HG02943 (cell line): ENCODE data around the gene MAP1LC3B.

ENCODE experiments used
- ATAC-seq: cut with Tn5 transposase; IDR thresholded peaks from one replicate; pipeline ENCODE4 v1.9.1; 2021; ENCODE audit warnings: mild to moderate bottlenecking, low read depth, moderate library complexity; ENCODE audit not compliant: unreplicated experiment

Gene MAP1LC3B

DNA sequence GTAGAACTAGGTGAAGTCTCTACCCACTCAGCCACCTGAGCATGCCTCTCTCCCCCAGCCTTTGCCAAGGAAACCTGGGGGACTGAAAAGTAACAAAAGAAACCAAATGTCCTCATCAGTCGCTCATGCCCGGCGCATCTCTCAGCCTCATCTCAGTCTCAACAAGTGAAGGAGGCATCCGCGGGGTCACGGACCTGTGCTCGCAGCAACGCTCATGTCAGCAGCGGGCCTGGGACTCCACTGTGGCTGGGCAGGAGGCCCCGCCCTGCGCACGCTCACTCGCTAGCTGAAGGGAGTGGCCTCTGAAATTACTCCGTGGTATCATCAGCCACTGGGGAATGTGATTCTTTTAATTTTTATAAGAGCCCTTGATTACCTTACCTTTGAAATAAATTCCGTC, 31.3 kb downstream of the MAP1LC3B start:
- ATAC-seq: no peak

DNA sequence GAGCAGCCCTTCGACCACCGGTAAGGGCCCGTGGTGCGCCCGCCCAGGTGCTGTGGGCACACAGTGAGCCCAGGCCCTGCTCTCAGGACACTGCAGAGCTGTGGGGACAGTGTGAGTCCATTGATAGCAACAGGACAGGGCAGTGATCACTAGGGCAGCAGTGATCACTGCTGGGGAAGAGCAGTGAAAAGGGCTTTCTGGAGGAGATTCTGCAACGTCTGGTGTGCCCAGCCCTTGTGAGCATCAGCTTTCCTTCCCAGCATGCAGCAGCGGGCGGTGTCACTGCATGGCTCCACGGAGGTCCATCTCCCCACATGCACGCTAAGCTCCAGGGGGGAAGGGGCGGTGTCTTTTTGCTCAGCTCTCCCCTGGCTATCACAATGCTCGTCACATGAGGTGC, 32.1 kb downstream of the MAP1LC3B start:
- ATAC-seq: no peak

DNA sequence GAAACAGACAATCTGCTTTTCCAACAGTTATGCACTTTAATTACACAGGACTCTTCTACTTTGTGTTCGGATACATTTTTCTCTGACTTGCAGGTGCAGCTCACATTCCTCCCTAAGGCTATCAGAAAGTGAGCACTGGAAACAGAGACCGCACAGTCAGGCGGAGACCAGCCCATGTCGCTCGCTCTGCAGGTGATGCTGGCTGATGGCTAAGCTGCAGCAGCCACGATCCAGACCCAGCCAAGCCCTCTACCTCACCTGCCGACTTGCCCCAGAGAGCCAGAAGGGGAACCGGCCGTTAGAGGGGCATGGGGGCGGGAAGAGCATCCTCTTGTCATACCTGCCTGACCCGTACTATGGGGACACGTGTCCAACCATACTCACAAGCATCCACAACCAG, 33.8 kb downstream of the MAP1LC3B start:
- no peak for ATAC-seq

DNA sequence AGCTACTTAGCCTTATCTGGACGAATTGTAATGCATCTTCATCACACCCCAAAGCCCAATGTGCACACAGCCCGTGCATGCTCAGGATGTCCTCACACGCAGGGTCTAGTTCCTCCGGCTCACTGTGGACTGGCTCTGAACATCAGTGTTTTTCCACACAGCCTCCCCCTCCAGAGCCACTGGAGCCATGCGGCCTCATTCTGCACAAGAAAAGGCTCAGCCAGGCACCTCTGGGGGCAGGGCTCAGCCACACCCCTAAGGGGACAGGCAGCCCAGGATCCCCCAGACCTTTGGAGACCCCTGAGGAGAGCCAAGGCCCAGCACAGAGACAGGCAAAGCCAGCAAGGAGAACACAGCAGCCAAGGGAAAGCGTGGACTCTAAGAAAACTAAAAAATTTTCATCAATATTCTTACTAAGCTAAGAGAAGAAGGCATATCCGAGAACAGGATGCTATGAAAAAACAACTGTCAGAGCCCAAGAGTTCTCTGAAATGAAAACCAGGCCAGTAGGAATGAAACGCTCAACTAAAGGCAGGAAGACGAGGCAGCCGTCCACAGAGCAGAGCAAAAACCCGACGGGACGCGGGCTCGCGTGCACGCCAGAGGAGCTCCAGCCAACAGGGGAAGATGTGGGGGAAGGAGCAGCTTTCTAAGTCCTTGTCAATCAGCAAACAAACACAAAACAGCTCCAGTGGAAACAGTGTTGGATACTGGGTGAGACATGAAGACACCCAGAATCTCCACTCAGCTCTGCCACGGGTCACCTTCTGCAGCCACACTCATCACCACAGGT, 34.5 kb downstream of the MAP1LC3B start:
- no peak for ATAC-seq

DNA sequence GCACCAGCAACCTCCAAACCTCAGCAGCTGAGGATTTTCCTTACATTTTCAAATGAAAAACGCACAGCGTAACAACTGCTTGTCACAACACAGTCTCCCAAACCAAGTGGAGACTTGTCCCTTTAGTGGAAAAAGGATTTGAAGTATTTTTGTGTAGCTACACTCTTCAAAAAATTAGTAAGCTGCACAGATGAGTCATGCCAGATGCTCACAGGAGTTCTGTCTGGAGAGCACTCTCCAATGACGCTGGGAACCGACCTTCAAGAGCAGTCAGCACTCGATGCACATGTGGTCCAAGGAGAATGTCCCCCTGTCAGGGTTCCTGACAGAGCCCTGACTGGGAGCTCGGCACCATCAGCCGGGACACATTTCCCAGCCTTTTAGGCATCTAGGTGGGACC, 39.8 kb downstream of the MAP1LC3B start:
- ATAC-seq: no peak

DNA sequence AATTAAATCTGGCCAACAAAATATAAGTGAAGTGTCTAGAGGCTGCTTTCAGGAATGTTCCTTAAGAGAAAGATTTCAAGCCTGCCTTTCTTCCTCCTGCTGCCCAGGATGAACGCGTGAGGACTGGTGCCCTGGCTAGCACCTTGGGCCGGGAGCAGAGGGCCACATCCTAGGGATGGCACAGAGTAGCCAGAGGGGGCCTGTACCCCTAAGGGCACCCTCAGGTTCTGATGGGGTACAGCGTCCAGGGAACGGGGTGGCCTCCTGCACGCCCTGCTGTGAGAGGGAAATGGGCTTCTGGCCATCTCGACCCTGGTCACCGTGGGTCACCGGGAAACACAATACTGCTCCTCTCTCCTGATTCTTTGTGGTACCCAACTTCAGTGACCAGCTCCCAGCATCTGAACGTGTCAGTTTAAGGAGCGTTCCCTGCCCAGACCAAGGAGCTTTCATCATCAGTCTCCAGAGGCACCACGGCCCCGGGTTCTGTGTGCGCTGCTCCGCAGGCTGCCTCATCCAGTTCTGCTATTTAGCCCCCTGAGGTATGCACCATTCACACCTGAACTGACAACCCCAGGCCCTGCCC, 40.3 kb downstream of the MAP1LC3B start:
- ATAC-seq: no peak

DNA sequence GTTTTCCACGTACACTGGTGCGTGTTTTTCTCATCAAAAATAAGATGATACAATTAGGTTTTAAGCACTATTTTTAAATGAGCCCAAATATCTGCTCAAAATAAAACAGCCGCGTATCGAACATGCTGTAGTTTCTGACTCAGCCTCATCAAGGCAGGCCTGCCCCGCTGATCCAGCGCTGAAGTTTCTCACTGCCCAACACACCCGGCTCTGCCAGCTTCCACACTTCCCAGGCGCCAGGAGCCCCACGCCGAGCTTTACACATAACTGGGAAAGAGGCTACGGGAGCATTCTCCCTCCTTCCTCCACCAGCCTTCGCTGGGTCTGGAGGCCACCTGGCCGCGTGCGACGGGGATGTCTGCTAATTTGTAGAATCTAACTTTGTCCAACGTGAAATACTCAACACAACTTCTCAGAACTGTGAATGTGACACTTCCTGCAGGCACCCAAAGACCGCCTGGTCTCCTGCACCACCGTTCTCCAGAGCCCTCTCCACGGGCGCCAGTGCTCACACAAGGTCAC, 42.1 kb downstream of the MAP1LC3B start:
- ATAC-seq: no peak

DNA sequence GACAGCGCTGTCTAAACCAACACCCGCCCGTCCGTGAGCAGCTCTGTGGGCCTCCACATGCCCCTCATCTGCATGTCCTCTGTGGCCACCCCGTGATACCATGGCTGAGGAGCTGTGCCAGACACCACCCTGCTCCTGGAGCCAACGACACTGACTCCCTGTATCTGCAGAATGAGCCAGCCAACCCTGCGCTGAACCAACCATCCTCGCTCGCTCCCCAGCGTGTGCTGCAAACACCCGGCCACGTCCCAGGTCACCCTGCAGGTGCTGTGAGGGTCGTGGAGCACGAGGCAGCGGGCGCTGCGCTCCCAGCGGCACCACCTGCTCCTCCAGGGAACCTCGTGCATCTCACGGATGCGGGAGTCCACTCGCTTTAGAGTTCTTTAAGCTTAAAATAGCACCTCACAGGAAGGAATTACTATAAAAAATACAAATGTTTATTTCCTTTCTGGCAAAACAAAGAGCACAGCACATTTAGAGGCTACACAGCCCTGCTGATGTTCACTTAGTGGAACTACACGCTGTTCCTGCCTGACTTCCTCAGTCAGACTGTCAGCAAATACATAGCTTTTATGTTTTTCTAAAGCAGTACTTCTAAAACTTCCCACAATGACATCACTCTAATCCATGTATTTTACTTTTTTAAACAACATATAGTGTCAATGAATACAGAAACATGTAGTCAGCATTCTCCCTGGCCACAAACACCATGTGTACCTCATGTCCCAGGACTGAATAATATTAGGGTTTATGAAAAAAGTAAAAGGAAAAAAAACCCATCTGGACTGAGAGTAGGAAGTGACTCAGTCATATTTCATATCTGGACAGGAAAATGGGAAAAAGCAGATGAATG, 43.5 kb downstream of the MAP1LC3B start:
- no peak for ATAC-seq

DNA sequence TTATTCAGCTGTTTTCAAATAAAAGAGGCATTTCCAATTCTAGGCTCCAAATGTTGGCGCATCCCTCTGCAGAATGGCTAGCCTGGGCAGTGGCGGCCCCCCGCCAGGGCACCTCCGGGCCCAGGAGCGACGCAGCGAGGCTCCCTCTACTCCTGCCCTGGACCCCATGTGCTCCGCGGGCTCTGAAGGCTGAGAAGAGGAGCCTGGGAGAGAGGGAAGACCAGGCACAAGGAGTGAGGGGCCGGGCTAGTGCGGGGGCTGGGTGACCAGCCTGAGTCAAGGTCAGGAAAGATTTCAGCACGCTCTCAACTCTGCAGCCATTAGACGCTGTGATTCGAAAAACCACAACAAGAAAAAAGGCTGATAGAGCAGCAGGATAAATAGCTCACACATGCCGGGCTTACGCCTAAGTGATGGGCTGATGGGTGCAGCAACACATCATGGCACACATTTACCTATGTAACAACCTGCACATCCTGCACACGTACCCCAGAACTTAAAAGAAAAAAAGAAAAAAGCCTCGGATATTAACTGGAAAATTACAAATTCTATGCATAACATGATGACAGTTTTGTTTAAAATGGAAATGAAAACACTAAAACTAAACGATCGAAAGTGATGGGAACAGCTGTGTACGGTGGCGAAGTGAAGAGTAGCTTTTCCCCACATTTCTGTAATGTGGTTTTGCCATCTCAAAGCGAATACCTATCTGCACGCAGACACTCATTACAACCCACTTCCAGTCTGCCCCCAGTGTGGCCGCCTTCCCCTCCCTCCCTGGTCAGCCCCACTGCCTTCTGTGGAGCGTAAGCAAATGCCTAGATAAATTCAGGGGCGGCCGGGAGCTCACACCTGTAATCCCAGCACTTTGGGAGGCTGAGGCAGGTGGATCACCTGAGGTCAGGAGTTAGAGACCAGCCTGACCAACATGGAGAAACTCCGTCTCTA, 44.4 kb downstream of the MAP1LC3B start:
- ATAC-seq: no peak

DNA sequence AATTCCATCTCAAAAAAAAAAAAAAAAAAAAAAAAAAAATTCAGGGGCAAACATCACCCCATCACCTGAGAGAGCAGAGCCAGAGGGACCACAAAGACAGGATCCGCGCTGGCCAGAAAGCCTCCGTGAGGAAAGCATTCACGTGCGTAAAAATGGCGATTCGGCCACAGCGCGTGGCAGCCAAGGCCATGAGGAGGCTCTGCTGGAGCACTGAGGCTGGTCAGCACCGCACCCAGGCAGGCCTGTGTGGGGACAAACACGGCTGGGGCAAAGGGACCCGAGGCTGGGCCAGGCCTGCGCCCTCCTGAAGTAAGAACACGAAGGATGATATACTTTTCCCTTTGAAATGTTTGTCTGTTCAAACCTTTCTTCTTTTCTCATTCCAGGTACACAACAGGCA, 45.2 kb downstream of the MAP1LC3B start:
- no peak for ATAC-seq

DNA sequence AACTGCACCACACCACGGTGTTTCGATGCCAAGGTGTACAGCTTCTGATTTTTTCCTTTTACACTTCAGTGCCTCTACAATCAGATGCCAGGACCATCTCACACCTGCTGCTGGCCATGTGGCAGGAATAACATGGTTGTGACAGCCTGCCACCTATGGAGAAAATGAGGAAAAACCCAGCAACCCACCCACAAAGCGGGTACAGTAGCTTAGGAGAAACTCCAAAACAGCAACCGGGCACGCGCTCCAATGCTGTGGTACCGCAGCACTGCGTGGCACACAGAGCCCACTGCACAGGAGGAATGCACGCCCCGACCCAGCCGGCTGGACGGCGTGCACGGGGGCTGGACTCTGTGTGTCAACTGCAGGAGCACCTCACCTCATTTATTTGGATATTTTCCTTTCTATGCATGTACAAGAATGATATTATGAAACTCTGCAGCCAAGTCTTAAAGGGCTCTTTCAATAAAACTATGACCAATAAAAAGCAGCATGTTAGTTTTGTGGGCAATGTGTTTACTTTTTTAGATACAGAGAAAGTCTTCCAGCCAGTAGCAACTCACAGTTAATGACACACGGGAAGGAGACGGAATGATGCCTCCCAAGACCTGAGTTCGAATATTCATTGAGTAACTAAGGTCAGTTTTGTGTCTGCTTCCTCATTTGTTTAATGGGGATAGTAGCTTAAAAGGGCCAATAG, 45.9 kb downstream of the MAP1LC3B start:
- no peak for ATAC-seq

DNA sequence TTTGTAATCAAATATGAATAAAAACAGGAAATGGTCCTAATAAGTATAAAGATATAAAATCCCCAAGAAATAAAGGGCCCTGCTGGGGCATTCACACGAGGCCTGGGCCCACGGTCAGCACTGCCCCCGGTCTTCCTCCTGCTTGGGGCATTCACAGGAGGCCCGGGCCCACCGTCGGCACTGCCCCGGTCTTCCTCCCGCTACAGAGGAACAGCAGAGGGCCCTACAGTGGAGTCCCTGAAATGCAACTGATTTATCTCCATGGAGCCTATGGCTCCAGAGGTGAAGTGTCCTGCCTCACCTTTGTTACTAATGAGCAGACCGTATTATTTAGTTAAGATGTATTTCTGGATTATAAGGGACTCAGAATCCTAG, 46.5 kb downstream of the MAP1LC3B start:
- no peak for ATAC-seq

DNA sequence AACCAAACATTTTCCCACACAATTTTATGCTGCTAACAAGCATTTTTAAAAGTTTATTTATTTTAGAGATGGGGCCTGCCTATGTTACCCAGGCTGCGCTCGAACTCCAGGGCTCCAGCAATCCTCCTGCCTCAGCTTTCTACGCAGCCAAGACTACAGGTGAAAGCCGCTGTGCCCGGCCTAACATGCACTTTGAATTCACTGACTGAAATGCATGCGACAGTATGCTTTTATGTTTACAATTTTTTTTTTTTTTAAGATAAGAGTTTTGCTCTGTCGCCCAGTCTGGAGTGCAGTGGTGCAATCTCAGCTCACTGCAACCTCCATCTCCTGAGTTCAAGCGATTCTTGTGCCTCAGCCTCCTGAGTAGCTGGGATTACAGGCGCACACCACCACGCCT, 47.8 kb downstream of the MAP1LC3B start:
- no peak for ATAC-seq

DNA sequence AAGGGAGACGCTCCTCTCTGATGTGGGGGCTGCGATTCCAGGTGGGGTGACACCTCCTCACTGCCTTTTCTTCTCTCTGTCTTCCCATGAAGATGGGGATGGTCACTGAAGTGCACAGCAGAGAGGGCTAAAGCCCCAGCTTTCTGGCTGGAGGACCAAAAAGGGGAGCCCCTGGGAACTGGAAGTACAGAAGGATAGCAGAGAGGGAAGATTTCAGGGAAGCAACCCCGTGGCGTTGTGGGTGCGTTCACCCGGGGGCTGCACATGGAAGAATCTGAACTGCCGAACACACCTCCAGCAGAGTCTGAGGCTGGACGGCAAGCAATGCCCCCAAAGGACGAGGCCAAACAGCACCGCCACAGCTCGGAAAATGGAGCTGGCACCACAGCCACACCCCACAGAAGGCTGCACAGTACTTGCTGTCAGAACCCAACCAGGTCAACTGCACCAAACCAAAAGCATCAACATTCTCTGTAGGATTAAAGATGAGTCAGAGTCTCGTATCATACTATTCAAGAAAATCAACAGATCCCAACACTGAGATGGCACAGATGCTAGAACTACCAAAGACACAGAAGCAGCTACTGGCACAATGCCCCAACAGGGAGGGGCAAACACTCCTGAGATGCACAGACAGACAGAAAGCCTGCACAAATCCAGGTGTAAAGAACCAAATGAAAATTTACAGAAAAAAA, 49.9 kb downstream of the MAP1LC3B start:
- ATAC-seq: no peak

DNA sequence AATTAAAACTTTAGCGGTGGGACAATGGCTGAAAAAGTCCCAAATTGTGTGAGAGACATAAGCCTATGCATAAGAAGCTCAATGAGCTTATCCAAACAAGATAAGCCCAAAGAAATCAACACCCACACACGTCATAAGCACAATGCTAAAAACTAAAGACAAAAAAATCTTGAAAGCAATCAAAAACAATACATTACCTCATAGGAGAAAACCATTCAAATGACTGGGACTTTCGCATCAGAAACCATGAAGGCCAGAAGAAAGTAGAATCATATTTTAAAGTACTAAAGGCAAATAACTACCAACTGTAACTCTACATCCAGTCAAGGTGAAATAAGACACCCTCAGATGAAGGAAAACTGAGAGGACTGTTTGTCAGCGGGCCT, 50.4 kb downstream of the MAP1LC3B start:
- ATAC-seq: no peak

DNA sequence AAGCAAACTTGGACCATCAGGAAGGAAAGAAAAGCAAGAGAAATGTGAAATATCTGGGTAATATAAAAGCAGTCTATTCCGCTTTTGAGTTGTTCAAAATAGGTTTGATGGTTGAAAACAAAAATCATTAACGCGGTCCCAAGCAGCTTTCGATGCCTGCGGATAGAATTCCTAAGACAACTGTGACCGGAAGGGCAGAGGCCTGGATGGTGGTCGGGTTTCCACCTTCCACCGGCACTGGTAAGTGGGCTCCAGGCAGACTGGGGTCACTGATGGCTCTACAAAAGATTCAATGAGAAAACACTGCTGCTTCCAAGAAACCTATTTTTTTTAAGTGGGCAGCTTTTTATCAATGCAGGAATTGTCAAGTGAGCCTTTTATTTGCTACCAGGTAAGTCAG, 50.9 kb downstream of the MAP1LC3B start:
- ATAC-seq: no peak

DNA sequence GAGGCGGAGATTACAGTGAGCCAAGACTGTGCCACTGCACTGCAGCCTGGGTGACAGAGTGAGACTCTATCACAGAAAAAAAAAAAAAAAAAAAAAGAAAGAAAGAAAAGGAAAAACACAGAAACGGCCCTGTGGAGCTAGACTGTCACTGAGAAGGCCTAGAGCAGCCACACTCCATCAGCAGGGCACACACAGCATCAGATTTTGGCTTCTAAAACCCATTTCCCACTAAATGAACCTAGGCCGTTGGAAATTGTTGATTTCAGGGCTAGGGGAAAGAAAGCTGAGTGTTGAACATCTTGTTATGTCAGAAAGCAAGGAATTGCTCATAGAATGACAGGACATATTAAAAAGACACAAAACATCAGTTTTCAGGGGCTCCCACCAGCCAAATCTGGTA, 51.8 kb downstream of the MAP1LC3B start:
- no peak for ATAC-seq

DNA sequence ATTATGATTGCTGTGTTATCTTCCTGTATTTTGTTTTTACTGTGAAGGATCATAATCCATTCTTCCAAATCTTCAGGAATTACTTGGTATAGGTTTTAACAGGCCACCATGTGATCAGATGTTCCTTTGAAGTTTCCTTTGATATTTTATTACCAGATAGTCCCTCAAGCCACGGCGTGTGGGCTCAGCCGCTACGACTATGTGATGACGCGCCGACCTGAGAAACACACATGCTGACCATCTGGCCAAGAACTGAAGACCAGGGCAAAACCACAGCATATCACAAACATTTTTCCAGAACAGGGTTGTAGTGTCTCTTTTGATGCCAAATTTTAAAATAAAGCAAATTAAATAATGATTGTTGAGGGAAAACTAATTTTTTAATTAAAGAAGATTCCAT, 53.4 kb downstream of the MAP1LC3B start:
- ATAC-seq: no peak

DNA sequence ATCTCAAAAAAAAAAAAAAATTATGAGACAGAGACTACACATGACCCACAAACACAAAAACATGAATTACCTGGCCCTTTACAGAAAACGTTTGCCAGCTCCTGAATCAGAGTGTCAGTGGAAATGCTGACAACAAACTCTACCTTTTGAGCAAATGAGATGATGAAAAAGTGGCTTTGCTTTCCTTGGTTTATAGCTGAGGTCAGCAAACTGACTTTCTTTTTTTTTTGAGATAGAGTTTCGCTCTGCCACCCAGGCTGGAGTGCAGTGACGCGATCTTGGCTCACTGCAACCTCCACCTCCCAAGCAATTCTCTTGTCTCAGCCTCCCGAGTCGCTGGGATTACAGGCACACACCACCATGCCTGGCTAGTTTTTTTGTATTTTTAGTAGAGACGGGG, 54.3 kb downstream of the MAP1LC3B start:
- ATAC-seq: no peak
